CD8-positive, alpha-beta memory T cell (primary cell): ENCODE results near the gene GOT1. TPM values are rescaled to one million over a fixed set of nuclear protein-coding genes. Genes with fewer than 3 reads are reported as not detected.
A peak's percentile ranks its signal among the peaks of the same experiment; 100 is the strongest.

ENCODE experiments used
- CTCF ChIA-PET: fragments of 350-600 bp; sonication (Branson Sonifier 250); formaldehyde crosslinking; loops from one replicate; lab custom pipeline; 2021; ENCODE audit warnings: antibody characterized with exemption; lab: Charles Lee
- POLR2A ChIA-PET: fragments of 350-600 bp; sonication (Branson Sonifier 250); formaldehyde crosslinking; loops from one replicate; lab custom pipeline; 2021; ENCODE audit warnings: antibody characterized with exemption; lab: Charles Lee
- DNase-seq, 5 donors: peaks; one replicate each; pipeline versions ENCODE4 v3.0.0 to v3.0.0-alpha.2; 2020 to 2022; ENCODE audit warnings: mixed read lengths in 1 of 5
- H3K27ac ChIP-seq: one replicate; pipeline ENCODE4 v1.7.0; 2013; ENCODE audit warnings: low read depth, mild to moderate bottlenecking, low read length, moderate library complexity
- H3K27me3 ChIP-seq: 2 replicates; pipeline ENCODE4 v1.7.0; 2013; ENCODE audit warnings: low read length, mild to moderate bottlenecking; ENCODE audit not compliant: insufficient read depth, poor library complexity, severe bottlenecking
- H3K36me3 ChIP-seq: 2 replicates; pipeline ENCODE4 v1.7.0; 2013; ENCODE audit warnings: mild to moderate bottlenecking, low read length, moderate library complexity; ENCODE audit not compliant: insufficient read depth
- H3K4me1 ChIP-seq: 2 replicates; pipeline ENCODE4 v1.7.0; 2013; ENCODE audit warnings: mild to moderate bottlenecking, low read length, moderate library complexity; ENCODE audit not compliant: insufficient read depth
- H3K4me3 ChIP-seq: 2 replicates; pipeline ENCODE4 v1.7.0; 2013; ENCODE audit warnings: mild to moderate bottlenecking, low read length
- H3K9me3 ChIP-seq: 2 replicates; pipeline ENCODE4 v1.7.0; 2013; ENCODE audit warnings: mild to moderate bottlenecking, low read length
- H3K27ac Mint-ChIP-seq, 8 donors: one replicate each; pipeline ENCODE4 v1.8.0; 2020 to 2021; ENCODE audit warnings: mixed read lengths in 8 of 8, mild to moderate bottlenecking in 6 of 8, inconsistent platforms in 3 of 8, moderate library complexity in 3 of 8
- H3K27me3 Mint-ChIP-seq, 2 donors: one replicate each; pipeline ENCODE4 v1.8.0; 2020 to 2021; ENCODE audit warnings: mixed read lengths in 2 of 2, mild to moderate bottlenecking in 1 of 2, moderate library complexity in 1 of 2
- H3K36me3 Mint-ChIP-seq, 3 donors: one replicate each; pipeline ENCODE4 v1.8.0; 2020 to 2021; ENCODE audit warnings: mixed read lengths in 3 of 3, inconsistent platforms in 1 of 3, mild to moderate bottlenecking in 1 of 3
- H3K4me1 Mint-ChIP-seq, 3 donors: one replicate each; pipeline ENCODE4 v1.8.0; 2020 to 2021; ENCODE audit warnings: mixed read lengths in 3 of 3, inconsistent platforms in 1 of 3, mild to moderate bottlenecking in 1 of 3
- H3K4me3 Mint-ChIP-seq, 7 donors: one replicate each; pipeline ENCODE4 v1.8.0; 2020 to 2021; ENCODE audit warnings: mixed read lengths in 7 of 7, mild to moderate bottlenecking in 6 of 7, moderate library complexity in 4 of 7, inconsistent platforms in 2 of 7
- H3K9me3 Mint-ChIP-seq, 5 donors: one replicate each; pipeline ENCODE4 v1.8.0; 2020 to 2022; ENCODE audit warnings: mixed read lengths in 5 of 5, mild to moderate bottlenecking in 3 of 5, moderate library complexity in 2 of 5, inconsistent platforms in 1 of 5
- polyA plus RNA-seq: library from polyadenylated mRNA; unstranded; fragments of 300-500 nt; fragmentation: Illumina TruSeq; gene quantifications from one replicate; pipeline ENCODE4 v1.2.3, GENCODE V29; 2021
- total RNA-seq, 2 experiments: library from RNA; stranded (reverse); gene quantifications; one replicate each; pipeline ENCODE4 v1.2.3, GENCODE V29; 2021

The GOT1 gene
- total and polyA plus RNA-seq, 3 experiments from 2014 or later: 24.6 to 33.4 (median 32.9) TPM

GRCh38 chr10:99424656-99425055 lies 5.8 kb downstream of the GOT1 start:
- Histone ChIP-seq H3K27ac (no peak overlapping the region), H3K4me3 (no peak overlapping the region), H3K9me3 (no peaks in the 10 kb centered on the region), H3K27me3 (no peaks in the 10 kb centered on the region), H3K4me1 (peaks cover 3% of the 10 kb centered on the region), H3K36me3 (peaks cover 9% of the 10 kb centered on the region)
- Mint-ChIP-seq H3K27me3 (no peaks in the 10 kb centered on the region), H3K4me3 (peak overlapping the region in 1 of 7 donors; percentile 45), H3K27ac (peak overlapping the region in 1 of 8 donors; percentile 44), H3K9me3 (no peaks in the 10 kb centered on the region), H3K4me1 (peaks cover 8 to 12% (median 9%) of the 10 kb centered on the region in 3 donors), H3K36me3 (peaks cover 11 to 34% (median 21%) of the 10 kb centered on the region in 3 donors)
- no peak for DNase-seq
- ChIA-PET CTCF (interaction anchor here (1.1 to 1.5 kb wide), 2 partner anchors 11 kb away, joined by 5 to 7 read pairs; no protein-coding TSS in a partner anchor), POLR2A (no interaction called here)

DNA sequence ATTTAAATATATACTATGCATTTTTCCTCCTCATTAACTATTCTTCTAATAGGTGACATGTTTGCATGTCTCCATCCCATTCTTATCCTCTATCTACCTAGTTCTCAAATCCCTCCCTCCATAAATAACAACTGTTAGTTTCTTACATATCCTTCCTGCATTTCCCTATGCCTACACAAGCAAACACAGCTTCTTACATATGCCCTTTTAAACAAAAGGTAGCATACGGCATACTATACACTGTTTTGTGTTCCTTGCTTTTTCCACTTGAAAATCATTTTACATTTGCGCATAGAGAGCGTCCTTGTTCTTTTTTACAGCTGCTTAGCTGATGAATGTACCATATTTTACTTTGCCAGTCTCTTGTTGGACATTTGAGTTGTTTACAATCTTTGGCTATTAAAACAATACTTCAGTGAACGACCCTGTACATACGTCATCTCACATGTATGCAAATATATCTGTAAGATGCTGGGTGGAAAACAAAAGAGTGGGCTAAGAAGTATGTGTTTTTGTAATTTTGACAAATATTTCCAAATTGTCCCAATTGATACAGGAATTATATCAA lies 7.8 kb downstream of the GOT1 start:
- Mint-ChIP-seq H3K4me1 (peaks cover 0 to 3% (median 0%) of the 10 kb centered on the region in 3 donors), H3K27me3 (no peaks in the 10 kb centered on the region), H3K36me3 (peaks cover 18 to 51% (median 28%) of the 10 kb centered on the region in 3 donors), H3K27ac (no peak overlapping the region), H3K4me3 (no peak overlapping the region), H3K9me3 (no peaks in the 10 kb centered on the region)
- peaks cover 9% of the 10 kb centered on the region for H3K36me3 ChIP-seq
- no peak overlapping the region for H3K4me3 ChIP-seq
- no peaks in the 10 kb centered on the region for H3K9me3 ChIP-seq
- H3K27me3 ChIP-seq: no peaks in the 10 kb centered on the region
- no peak overlapping the region for H3K27ac ChIP-seq
- DNase-seq: no peak
- H3K4me1 ChIP-seq: no peaks in the 10 kb centered on the region
- CTCF ChIA-PET: no interaction called here
- POLR2A ChIA-PET: no interaction called here

DNA sequence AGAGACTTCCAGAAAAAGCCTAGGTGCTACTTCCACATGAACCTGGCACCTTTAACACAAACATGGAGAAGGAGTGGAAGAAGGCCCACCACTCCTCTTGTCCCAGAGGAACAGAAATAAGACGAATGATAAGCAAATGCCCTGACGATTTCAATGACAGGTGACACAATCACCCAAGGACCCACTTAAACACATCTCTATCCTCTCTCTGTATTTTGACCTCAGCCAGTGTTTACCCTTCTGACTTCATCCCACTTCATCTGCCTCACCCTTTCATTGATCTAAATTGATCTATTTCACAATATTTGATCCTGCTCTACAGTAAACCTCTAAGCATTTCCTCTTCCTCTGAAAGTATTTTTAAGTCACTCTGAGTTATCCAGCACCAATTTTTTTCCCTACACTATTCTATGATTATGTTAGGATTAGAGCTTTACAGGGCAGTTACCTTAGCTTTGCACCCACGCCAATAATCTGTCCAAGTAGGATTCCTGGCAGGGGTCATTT lies 9.1 kb downstream of the GOT1 start:
- H3K36me3 ChIP-seq: peaks cover 9% of the 10 kb centered on the region
- no peak for DNase-seq

GRCh38 chr10:99419688-99420087 lies 10.7 kb downstream of the GOT1 start:
- H3K36me3 ChIP-seq: peaks cover 9% of the 10 kb centered on the region
- Mint-ChIP-seq H3K27ac (no peak overlapping the region), H3K4me1 (peaks cover 0 to 8% (median 7%) of the 10 kb centered on the region in 3 donors), H3K9me3 (no peaks in the 10 kb centered on the region), H3K27me3 (no peaks in the 10 kb centered on the region), H3K4me3 (no peak overlapping the region), H3K36me3 (peaks cover 26 to 57% (median 30%) of the 10 kb centered on the region in 3 donors)
- H3K27me3 ChIP-seq: no peaks in the 10 kb centered on the region
- H3K4me1 ChIP-seq: no peaks in the 10 kb centered on the region
- no peak for DNase-seq
- H3K9me3 ChIP-seq: no peaks in the 10 kb centered on the region
- H3K4me3 ChIP-seq: no peak overlapping the region
- ChIA-PET POLR2A (no interaction called here), CTCF (interaction anchor here (1.7 kb wide), 1 partner anchor 16 kb away, joined by 3 read pairs; no protein-coding TSS in a partner anchor)
- H3K27ac ChIP-seq: no peak overlapping the region

More for the DNA sequence above, 9.1 kb downstream of the GOT1 start:
- Mint-ChIP-seq H3K27ac (peak overlapping the region in 2 of 8 donors; percentile 46 to 54), H3K4me3 (no peak overlapping the region), H3K36me3 (peaks cover 22 to 58% (median 33%) of the 10 kb centered on the region in 3 donors), H3K9me3 (no peaks in the 10 kb centered on the region), H3K4me1 (peaks cover 0 to 3% (median 1%) of the 10 kb centered on the region in 3 donors), H3K27me3 (no peaks in the 10 kb centered on the region)
- CTCF ChIA-PET: no interaction called here
- Histone ChIP-seq H3K9me3 (no peaks in the 10 kb centered on the region), H3K4me3 (no peak overlapping the region), H3K4me1 (no peaks in the 10 kb centered on the region), H3K27ac (no peak overlapping the region), H3K27me3 (no peaks in the 10 kb centered on the region)
- POLR2A ChIA-PET: no interaction called here

DNA sequence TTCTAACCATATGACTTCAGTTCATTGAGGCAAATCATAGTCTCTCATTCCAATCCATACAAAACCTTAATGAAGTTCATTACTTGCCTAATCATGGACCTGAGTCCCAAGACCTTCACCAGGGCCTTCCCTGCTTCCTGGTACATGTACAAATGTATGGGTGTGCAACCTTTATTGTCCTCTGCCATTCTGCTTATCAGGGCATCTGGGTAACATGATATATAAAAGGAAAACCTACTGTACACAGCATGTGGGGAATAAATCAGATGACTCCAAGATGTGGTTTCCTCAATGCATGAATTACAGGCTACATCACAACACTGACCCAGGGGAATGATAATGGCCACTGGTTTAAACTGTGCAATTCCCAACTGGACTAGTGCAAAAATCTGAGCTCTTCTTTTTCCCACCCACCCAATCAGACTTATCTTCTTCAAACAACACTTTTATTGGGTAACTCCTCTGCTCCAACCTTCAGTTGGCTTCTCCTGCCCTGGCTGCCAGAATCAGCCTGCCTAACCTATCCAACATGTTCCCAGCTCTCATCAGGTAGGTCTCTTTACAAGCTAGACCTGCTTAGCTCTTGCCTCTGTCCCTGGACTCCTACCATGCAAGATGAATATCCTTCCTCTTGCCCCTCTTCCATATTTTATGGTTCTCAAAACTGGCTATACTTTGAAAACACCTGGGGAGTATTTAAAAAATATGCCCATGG lies 11.4 kb downstream of the GOT1 start:
- no peak for DNase-seq
- ChIA-PET POLR2A (no interaction called here), CTCF (interaction anchor here (1.7 kb wide), 1 partner anchor 17 kb away, joined by 3 read pairs; no protein-coding TSS in a partner anchor)
- Histone ChIP-seq H3K4me1 (no peaks in the 10 kb centered on the region), H3K4me3 (no peak overlapping the region), H3K36me3 (peaks cover 9% of the 10 kb centered on the region), H3K27ac (no peak overlapping the region), H3K9me3 (no peaks in the 10 kb centered on the region), H3K27me3 (no peaks in the 10 kb centered on the region)
- Mint-ChIP-seq H3K36me3 (peaks cover 26 to 57% (median 30%) of the 10 kb centered on the region in 3 donors), H3K27me3 (no peaks in the 10 kb centered on the region), H3K27ac (peak overlapping the region in 2 of 8 donors; percentile 7 to 43), H3K9me3 (no peaks in the 10 kb centered on the region), H3K4me1 (peaks cover 0 to 13% (median 10%) of the 10 kb centered on the region in 3 donors), H3K4me3 (no peak overlapping the region)

GRCh38 chr10:99412099-99412498 lies 18.3 kb downstream of the GOT1 start:
- Mint-ChIP-seq H3K4me1 (peaks cover 0 to 16% (median 7%) of the 10 kb centered on the region in 3 donors), H3K36me3 (peaks cover 7 to 47% (median 11%) of the 10 kb centered on the region in 3 donors), H3K27ac (peak overlapping the region in 1 of 8 donors; percentile 42), H3K4me3 (no peak overlapping the region), H3K27me3 (no peaks in the 10 kb centered on the region), H3K9me3 (no peaks in the 10 kb centered on the region)
- CTCF ChIA-PET: interaction anchor here (1.3 to 1.8 kb wide), 2 partner anchors 10 to 24 kb away, joined by 4 to 5 read pairs; no protein-coding TSS in a partner anchor
- Histone ChIP-seq H3K36me3 (no peaks in the 10 kb centered on the region), H3K9me3 (no peaks in the 10 kb centered on the region), H3K27ac (no peak overlapping the region), H3K27me3 (no peaks in the 10 kb centered on the region), H3K4me1 (no peaks in the 10 kb centered on the region), H3K4me3 (no peak overlapping the region)
- POLR2A ChIA-PET: no interaction called here
- DNase-seq: no peak

- Mint-ChIP-seq H3K27me3 (no peaks in the 10 kb centered on the region), H3K36me3 (peaks cover 7 to 52% (median 14%) of the 10 kb centered on the region in 3 donors), H3K27ac (no peak overlapping the region), H3K4me3 (peak overlapping the region in 1 of 7 donors; percentile 1), H3K4me1 (peaks cover 0 to 16% (median 7%) of the 10 kb centered on the region in 3 donors), H3K9me3 (no peaks in the 10 kb centered on the region)
- H3K27ac ChIP-seq: no peak overlapping the region
- H3K4me1 ChIP-seq: no peaks in the 10 kb centered on the region
- peaks cover 1% of the 10 kb centered on the region for H3K36me3 ChIP-seq
- DNase-seq: no peak
- no peak overlapping the region for H3K4me3 ChIP-seq
- ChIA-PET CTCF (interaction anchor here (1.3 to 1.8 kb wide), 2 partner anchors 9 to 24 kb away, joined by 4 to 5 read pairs; no protein-coding TSS in a partner anchor), POLR2A (no interaction called here)
- H3K27me3 ChIP-seq: no peaks in the 10 kb centered on the region
- H3K9me3 ChIP-seq: no peaks in the 10 kb centered on the region
Observed at GRCh38 chr10:99411546-99411945, 18.9 kb downstream of the GOT1 start.
